Activated CD4-positive, alpha-beta T cell treated with anti-CD3 and anti-CD28 coated beads for 48 hours (primary cell): Measurements from ENCODE around the gene GPR37L1.
A peak's percentile ranks its signal among the peaks of the same experiment; 100 is the strongest.
"Not testable (repeated sequence)": the region's sequence is repeated elsewhere in the genome, so short reads cannot be mapped to it uniquely, and the experiment has no call there.

Experiments used
- DNase-seq: peaks from one replicate; pipeline ENCODE4 v3.0.0-alpha.2; 2020

GPR37L1 gene

GRCh38 chr1:202156590-202156989 lies 33.9 kb downstream of the GPR37L1 start:
- DNase-seq, result no peak

DNA sequence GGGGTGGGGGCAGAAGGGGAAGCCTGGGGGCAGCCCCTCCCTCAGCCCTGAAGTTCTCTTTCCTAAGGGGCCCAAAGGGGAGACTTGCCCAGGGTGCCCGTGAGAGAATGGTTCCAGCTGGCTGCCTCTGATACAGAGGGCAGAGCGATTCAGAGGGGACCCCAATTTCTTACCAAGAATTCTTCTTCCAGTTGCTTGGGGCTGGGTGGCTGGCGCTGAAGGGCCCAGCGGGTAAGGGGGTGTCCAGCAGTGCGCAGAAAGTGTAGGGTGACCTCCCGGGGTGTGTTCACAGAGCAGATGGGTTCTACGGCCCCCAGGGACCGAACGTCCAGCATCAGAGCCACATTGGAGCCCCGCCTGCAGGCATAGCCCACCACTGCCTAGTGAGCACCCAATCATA lies 35.2 kb downstream of the GPR37L1 start:
- DNase-seq, result no peak

GRCh38 chr1:202158810-202159533 lies 36.3 kb downstream of the GPR37L1 start:
- peak; percentile 68 for DNase-seq

DNA sequence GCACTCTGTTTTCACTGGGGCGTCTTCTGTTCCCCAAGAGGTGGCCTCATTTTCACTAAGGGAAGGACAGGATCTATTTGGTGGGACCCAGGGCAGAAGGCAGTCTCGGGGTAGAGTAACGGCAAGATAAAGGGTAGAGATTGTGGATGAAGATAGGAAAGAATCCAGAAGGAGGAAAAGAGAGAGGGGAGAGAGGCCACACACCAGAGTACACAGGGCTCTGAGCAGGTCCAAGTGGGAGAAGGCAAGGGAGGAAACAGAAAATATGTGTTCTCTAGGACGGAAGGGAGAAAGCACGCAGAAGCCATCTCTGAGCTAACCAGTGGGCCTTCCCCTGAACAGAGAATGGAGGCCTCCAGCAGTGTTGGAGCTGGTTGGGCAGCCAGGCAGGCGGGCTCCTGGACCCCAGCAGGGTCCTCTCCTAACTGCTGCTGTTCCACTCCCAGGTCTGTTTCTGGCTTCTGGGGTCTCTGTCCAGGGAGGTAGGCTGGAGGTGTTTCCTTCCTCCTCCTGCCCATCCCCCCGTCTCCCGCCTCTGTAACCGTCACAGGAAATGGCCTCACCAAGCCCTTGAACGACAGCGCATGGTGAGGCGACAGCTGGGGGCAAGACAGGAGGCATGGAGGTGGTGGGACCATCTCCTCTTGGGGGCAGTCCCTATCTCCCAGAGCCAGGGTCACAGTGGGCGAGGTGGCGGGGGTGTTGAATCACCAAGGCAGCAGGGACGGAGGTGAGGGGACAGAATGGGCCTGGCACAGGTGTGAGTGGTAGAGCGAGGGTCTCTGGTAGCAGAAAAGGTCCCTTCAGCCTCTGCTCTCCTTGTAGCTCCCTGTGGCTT lies 37.0 kb downstream of the GPR37L1 start:
- peak; percentile 82 for DNase-seq

GRCh38 chr1:202160377-202160940 lies 37.7 kb downstream of the GPR37L1 start, which contains the start of gene PTPN7:
Gene PTPN7 (minus strand): TSS chr1:202160602. CDS start chr1:202159402, 1,200 bp downstream.
- DNase-seq, result peak; percentile 94

DNA sequence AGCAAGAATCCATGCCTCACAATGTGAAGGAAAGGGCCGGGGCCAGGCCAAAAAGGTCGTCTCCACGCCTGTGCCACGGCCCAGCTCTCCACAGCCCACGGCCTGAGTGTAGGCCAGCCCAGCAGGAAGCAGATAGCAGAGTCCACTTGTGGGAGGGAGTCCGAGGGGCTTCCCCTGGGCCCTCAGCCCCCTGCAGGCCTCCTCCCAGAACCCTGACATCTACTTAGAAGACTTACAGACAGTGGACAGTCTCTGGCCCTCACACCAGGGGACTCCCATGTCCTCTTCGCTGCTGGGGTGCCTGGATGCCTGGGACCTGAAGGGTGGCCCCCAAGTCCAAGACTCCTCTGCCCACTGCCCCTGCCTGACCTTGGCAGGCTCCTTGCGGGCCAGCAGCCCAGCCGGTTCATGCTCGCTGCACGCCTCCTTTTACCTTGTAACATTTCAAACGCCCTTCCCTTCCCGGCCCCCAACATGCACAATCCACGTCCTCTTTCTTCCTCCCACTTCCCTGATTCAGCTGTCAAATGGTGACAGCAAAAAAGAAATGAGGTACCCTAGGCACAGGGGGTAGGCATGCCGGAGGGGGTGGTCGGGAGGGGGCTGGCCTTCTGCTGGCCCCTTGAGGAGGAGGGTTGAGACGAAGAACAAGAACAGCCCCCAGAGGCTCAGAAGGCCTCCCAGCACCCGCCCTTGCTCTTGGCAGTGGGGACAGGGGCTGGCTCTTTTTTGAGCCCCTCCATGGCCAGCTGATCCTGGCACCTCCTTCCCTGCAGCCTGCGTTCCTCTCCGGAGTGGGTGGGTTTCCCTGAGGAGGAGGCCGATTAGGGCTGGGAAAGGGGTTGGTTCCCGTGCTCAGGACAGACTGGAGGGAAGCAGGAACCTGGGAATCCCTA lies 38.7 kb downstream of the GPR37L1 start:
- DNase-seq, result no peak

- peak; percentile 72 for DNase-seq
These were observed 39.3 kb downstream of the GPR37L1 start for GRCh38 chr1:202162047-202162417.

- DNase-seq, result peak; percentile 52
These were observed 39.9 kb downstream of the GPR37L1 start for GRCh38 chr1:202162418-202163280.

GRCh38 chr1:202163281-202164270 lies 40.9 kb downstream of the GPR37L1 start:
- DNase-seq, result no peak

DNA sequence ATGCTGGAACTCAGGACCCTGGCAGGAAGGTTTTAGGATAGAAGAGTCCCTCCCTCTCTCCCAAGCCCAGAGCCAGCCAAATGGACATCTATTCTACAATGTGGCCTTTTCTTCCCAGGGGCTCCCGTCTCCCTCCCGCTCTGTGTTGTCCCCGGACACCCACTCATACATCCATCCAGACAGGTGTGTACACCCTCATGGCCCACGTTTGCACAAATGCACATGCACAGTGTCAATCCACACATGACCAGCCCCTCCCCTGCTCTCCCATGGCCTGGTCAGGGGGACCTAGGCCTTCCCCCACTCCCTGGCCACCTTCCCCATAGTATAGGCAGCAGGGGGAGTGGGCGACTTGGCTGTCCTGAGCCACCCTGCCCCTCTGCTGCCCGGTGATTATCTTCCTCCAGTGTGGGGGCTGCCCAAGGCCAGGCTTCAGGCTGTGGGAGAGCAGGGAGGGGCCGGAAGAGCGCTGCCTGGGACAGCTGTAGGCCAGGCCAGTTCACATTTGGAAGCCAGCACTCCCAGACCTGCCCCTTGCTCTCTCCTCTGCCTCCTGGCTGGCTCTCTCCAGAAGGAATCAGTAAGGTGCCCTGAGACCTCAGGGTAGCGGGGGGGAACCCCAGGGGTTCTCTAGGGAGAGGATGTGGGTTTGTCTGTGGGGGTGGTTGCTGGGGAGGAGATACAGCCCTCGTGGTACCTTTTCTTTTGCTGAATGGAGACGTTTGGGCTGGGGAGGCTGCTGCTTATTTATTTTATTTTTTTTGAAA lies 41.7 kb downstream of the GPR37L1 start:
- DNase-seq, result peak; percentile 74

DNA sequence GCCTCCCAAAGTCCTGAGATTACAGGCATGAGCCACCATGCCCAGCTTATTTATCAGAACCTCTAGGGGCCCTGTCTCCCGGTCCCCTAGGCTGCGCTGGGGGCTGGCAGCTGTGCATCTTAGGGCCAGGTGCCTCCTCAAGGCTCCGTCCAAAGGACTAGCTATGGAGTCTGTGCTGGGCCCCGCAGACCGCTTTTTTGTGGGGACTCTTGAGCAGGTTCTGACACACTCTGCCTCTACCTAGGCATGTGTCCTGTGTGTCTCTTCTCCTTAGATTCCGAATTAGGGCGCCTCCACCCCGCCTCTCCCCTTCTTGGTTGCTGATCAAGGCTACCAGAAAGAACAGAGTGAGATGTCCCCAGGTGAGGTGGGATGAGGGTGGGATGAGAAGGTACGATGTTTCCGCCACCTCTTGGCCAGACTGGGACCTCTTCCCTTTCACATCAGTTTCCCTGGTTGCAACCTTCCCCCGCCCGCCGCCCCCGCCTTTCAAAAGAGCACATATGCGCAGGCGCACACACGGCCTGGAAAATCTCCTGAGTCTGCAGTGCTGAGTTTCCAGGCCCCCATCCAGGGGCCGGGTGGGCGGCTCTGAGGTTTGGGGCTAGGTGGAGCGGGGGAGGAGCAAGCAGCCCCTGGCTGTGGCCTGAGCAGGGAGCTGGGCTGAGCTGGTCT lies 42.7 kb downstream of the GPR37L1 start:
- peak; percentile 71 for DNase-seq

DNA sequence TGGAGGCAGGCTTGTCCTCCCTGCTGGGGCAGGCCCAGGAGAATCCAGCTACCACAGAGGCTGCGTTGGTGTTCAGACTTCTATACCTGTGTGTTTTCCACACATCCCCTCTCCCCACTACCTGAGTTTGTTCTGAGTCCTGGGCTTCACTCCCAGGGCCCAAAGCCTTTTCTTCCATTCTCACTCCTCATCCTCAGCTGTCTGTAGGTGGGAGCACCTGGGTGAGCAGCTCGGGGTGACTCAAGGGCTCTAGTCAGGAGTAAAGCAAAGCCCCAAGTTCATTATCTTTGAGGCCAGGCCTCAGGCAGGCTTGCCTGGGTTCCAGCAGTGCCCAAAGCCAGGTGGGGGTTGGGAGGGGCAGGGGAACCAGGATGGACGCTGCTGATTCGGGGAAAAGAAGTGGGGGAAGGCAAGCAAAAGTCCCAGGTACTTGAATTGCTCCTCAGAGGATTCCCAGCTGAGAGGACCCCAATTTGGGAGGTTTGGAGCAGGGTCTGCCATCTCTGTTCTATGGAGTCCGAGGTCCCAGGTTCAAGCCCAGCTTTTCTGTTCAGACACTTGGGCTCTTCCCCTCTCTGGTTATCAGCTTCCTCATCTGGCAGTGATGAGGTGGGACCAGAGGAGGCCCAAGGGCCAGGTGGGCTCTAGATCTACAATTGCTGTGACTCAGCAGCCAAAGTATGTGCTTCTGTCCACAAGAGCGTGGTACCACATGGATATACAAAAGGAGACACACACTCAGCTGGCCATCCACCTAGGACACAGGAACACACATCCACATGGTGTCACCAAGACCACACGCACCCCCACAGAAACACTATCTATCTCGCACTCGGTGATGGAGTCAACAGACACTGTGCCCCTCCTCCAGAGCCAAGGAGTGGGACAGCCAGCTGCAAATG lies 43.5 kb downstream of the GPR37L1 start:
- peak; percentile 36 for DNase-seq

DNA sequence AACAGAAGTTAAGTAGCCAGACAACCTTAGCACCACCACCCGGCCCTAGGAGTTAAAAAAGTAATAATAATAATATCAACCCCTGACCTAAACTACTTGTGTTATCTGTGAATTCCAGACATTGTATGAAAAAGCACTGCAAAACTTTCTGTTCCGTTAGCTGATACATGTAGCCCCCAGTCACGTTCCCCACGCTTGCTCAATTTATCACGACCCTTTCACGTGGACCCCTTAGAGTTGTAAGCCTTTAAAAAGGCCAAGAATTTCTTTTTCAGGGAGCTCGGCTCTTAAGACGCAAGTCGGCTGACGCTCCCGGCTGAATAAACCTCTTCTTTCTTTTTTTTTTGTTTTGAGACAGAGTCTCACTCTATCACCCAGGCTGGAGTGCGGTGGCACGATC lies 44.3 kb downstream of the GPR37L1 start:
- DNase-seq, result not testable (repeated sequence)

DNA sequence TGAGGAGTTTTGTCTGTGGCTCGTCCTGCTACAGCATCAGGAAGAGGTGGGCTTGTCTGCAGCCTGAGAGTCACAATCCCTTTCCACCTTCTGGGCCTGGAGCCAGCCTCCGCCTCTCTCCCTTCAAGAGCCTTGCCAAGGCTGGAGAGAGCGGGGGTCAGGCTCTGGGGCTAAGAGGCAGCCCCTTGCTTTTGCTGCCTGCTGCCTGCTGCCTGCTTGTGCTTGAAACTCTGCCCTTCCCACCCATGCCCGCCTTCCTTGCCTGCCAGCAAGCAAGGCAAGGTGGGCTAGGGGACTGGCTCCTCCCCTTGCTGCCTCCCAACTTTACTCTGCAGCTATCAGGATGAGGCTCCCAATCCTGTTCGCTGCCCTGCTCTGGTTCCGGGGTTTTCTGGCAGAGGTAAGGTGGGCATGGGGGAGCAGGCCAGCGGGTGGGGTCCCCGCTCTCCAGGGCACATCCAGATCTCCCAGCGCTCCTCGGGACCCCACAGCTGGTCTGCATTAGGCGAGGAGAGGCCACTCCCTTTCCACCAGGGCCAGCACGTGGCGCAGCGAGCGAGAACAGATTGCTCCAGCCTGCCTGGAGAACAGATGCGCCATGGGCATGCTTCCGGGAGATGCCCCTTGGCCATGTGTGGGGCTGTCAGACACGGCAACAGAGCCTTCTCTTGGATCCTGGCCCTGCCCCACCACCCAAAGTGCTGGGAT lies 45.1 kb downstream of the GPR37L1 start:
- no peak for DNase-seq

DNA sequence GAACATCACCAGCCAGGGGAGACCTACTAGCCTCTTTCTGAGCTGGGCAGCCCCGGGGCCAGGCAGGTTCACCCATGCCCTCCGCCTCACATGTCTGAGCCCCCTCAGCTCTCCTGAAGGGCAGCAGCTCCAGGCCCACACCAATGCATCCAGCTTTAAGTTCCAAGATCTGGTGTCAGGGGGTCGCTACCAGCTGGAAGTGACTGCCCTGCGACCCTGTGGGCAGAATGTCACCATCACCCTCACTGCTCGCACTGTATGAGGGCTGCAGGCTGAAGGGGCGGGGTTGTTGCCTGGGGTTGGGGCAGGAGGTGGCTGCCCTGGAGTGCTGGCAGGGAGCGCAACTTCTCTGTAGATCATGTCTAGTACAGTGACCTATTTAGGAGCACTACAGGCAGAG lies 46.1 kb downstream of the GPR37L1 start:
- DNase-seq, result no peak

GRCh38 chr1:202170726-202171125 lies 48.0 kb downstream of the GPR37L1 start:
- DNase-seq, result no peak

GRCh38 chr1:202171292-202172014 lies 48.7 kb downstream of the GPR37L1 start:
- no peak for DNase-seq
